ENCODE results near the gene CEP295NL. TPM values are rescaled to one million over a fixed set of nuclear protein-coding genes. Genes with fewer than 3 reads are reported as not detected.

The CEP295NL gene
- total RNA-seq, 1 donor from 2014 or later, result 1.6 TPM

GRCh38 chr17:78944026-78944425 is 41.0 kb upstream of the CEP295NL start:
- no peak overlapping the region for H3K27ac ChIP-seq (ENCODE audit: low read depth, low read length)
- H3K27me3 ChIP-seq (ENCODE audit: control insufficient read depth in 3 of 3, insufficient read depth in 3 of 3, low read length in 3 of 3), result peaks cover 0 to 11% (median 10%) of the 10 kb centered on the region in 3 donors
- H3K9ac ChIP-seq (ENCODE audit: low read depth in 1 of 3, low read length in 3 of 3), result no peak overlapping the region
- H3K4me1 ChIP-seq (ENCODE audit: control insufficient read depth in 3 of 3, insufficient read depth in 3 of 3, low read length in 3 of 3), result peaks cover 2 to 12% (median 10%) of the 10 kb centered on the region in 3 donors
- no peak overlapping the region for H3K4me3 ChIP-seq (ENCODE audit: low read length in 3 of 3)
- no peaks in the 10 kb centered on the region for H3K36me3 ChIP-seq (ENCODE audit: control insufficient read depth in 3 of 3, insufficient read depth in 3 of 3, low read length in 3 of 3)
- no peaks in the 10 kb centered on the region for H3K9me3 ChIP-seq (ENCODE audit: control insufficient read depth in 3 of 3, low read length in 3 of 3)

GRCh38 chr17:78940708-78941107 is 37.7 kb upstream of the CEP295NL start:
- Histone ChIP-seq H3K27ac (ENCODE audit: low read depth, low read length) (no peak overlapping the region), H3K36me3 (ENCODE audit: control insufficient read depth in 3 of 3, insufficient read depth in 3 of 3, low read length in 3 of 3) (no peaks in the 10 kb centered on the region), H3K27me3 (ENCODE audit: control insufficient read depth in 3 of 3, insufficient read depth in 3 of 3, low read length in 3 of 3) (peaks cover 0 to 11% (median 10%) of the 10 kb centered on the region in 3 donors), H3K4me3 (ENCODE audit: low read length in 3 of 3) (no peak overlapping the region), H3K4me1 (ENCODE audit: control insufficient read depth in 3 of 3, insufficient read depth in 3 of 3, low read length in 3 of 3) (peaks cover 5 to 14% (median 14%) of the 10 kb centered on the region in 3 donors), H3K9ac (ENCODE audit: low read depth in 1 of 3, low read length in 3 of 3) (no peak overlapping the region), H3K9me3 (ENCODE audit: control insufficient read depth in 3 of 3, low read length in 3 of 3) (no peaks in the 10 kb centered on the region)

- H3K4me1 ChIP-seq (ENCODE audit: control insufficient read depth in 3 of 3, insufficient read depth in 3 of 3, low read length in 3 of 3), result peaks cover 9 to 18% (median 18%) of the 10 kb centered on the region in 3 donors
- H3K4me3 ChIP-seq (ENCODE audit: low read length in 3 of 3), result no peak overlapping the region
- no peak overlapping the region for H3K27ac ChIP-seq (ENCODE audit: low read depth, low read length)
- H3K27me3 ChIP-seq (ENCODE audit: control insufficient read depth in 3 of 3, insufficient read depth in 3 of 3, low read length in 3 of 3), result peaks cover 0 to 11% (median 10%) of the 10 kb centered on the region in 3 donors
- H3K36me3 ChIP-seq (ENCODE audit: control insufficient read depth in 3 of 3, insufficient read depth in 3 of 3, low read length in 3 of 3), result no peaks in the 10 kb centered on the region
- no peaks in the 10 kb centered on the region for H3K9me3 ChIP-seq (ENCODE audit: control insufficient read depth in 3 of 3, low read length in 3 of 3)
- H3K9ac ChIP-seq (ENCODE audit: low read depth in 1 of 3, low read length in 3 of 3), result no peak overlapping the region
These were observed 37.3 kb upstream of the CEP295NL start for GRCh38 chr17:78940258-78940657.

- peak overlapping the region in 1 of 3 donors; percentile 8 for H3K9ac ChIP-seq (ENCODE audit: low read depth in 1 of 3, low read length in 3 of 3)
- H3K4me1 ChIP-seq (ENCODE audit: control insufficient read depth in 3 of 3, insufficient read depth in 3 of 3, low read length in 3 of 3), result peaks cover 15 to 25% (median 24%) of the 10 kb centered on the region in 3 donors
- peaks cover 0 to 5% (median 5%) of the 10 kb centered on the region in 3 donors for H3K27me3 ChIP-seq (ENCODE audit: control insufficient read depth in 3 of 3, insufficient read depth in 3 of 3, low read length in 3 of 3)
- H3K4me3 ChIP-seq (ENCODE audit: low read length in 3 of 3), result no peak overlapping the region
- H3K27ac ChIP-seq (ENCODE audit: low read depth, low read length), result no peak overlapping the region
- H3K9me3 ChIP-seq (ENCODE audit: control insufficient read depth in 3 of 3, low read length in 3 of 3), result no peaks in the 10 kb centered on the region
- H3K36me3 ChIP-seq (ENCODE audit: control insufficient read depth in 3 of 3, insufficient read depth in 3 of 3, low read length in 3 of 3), result no peaks in the 10 kb centered on the region
These were observed 36.6 kb upstream of the CEP295NL start for GRCh38 chr17:78939615-78940014.

GRCh38 chr17:78937561-78937960 is 34.6 kb upstream of the CEP295NL start:
- no peaks in the 10 kb centered on the region for H3K9me3 ChIP-seq (ENCODE audit: control insufficient read depth in 3 of 3, low read length in 3 of 3)

GRCh38 chr17:78935419-78936323 is 32.7 kb upstream of the CEP295NL start:
- Histone ChIP-seq H3K27ac (ENCODE audit: low read depth, low read length) (peak overlapping the region; percentile 85), H3K9ac (ENCODE audit: low read depth in 1 of 3, low read length in 3 of 3) (no peak overlapping the region), H3K27me3 (ENCODE audit: control insufficient read depth in 3 of 3, insufficient read depth in 3 of 3, low read length in 3 of 3) (peaks cover 0 to 2% (median 0%) of the 10 kb centered on the region in 3 donors), H3K4me3 (ENCODE audit: low read length in 3 of 3) (no peak overlapping the region), H3K4me1 (ENCODE audit: control insufficient read depth in 3 of 3, insufficient read depth in 3 of 3, low read length in 3 of 3) (peaks cover 33 to 45% (median 40%) of the 10 kb centered on the region in 3 donors), H3K36me3 (ENCODE audit: control insufficient read depth in 3 of 3, insufficient read depth in 3 of 3, low read length in 3 of 3) (no peaks in the 10 kb centered on the region), H3K9me3 (ENCODE audit: control insufficient read depth in 3 of 3, low read length in 3 of 3) (no peaks in the 10 kb centered on the region)

More at GRCh38 chr17:78937561-78937960, 34.6 kb upstream of the CEP295NL start:
- Histone ChIP-seq H3K4me3 (ENCODE audit: low read length in 3 of 3) (no peak overlapping the region), H3K9ac (ENCODE audit: low read depth in 1 of 3, low read length in 3 of 3) (no peak overlapping the region), H3K4me1 (ENCODE audit: control insufficient read depth in 3 of 3, insufficient read depth in 3 of 3, low read length in 3 of 3) (peaks cover 33 to 45% (median 42%) of the 10 kb centered on the region in 3 donors), H3K36me3 (ENCODE audit: control insufficient read depth in 3 of 3, insufficient read depth in 3 of 3, low read length in 3 of 3) (no peaks in the 10 kb centered on the region), H3K27ac (ENCODE audit: low read depth, low read length) (no peak overlapping the region), H3K27me3 (ENCODE audit: control insufficient read depth in 3 of 3, insufficient read depth in 3 of 3, low read length in 3 of 3) (no peaks in the 10 kb centered on the region)

GRCh38 chr17:78934681-78935418 is 31.8 kb upstream of the CEP295NL start:
- H3K4me3 ChIP-seq (ENCODE audit: low read length in 3 of 3), result peak overlapping the region; percentile 43 to 62 (median 56)

GRCh38 chr17:78933959-78934568 is 31.1 kb upstream of the CEP295NL start:
- Histone ChIP-seq H3K4me1 (ENCODE audit: control insufficient read depth in 3 of 3, insufficient read depth in 3 of 3, low read length in 3 of 3) (peaks cover 30 to 40% (median 31%) of the 10 kb centered on the region in 3 donors), H3K9me3 (ENCODE audit: control insufficient read depth in 3 of 3, low read length in 3 of 3) (no peaks in the 10 kb centered on the region), H3K36me3 (ENCODE audit: control insufficient read depth in 3 of 3, insufficient read depth in 3 of 3, low read length in 3 of 3) (no peaks in the 10 kb centered on the region), H3K4me3 (ENCODE audit: low read length in 3 of 3) (peak overlapping the region; percentile 43 to 62 (median 56)), H3K9ac (ENCODE audit: low read depth in 1 of 3, low read length in 3 of 3) (peak overlapping the region; percentile 59 to 72 (median 68)), H3K27me3 (ENCODE audit: control insufficient read depth in 3 of 3, insufficient read depth in 3 of 3, low read length in 3 of 3) (peaks cover 0 to 11% (median 8%) of the 10 kb centered on the region in 3 donors), H3K27ac (ENCODE audit: low read depth, low read length) (peak overlapping the region; percentile 85)

More at GRCh38 chr17:78934681-78935418, 31.8 kb upstream of the CEP295NL start:
- H3K27me3 ChIP-seq (ENCODE audit: control insufficient read depth in 3 of 3, insufficient read depth in 3 of 3, low read length in 3 of 3), result peaks cover 0 to 6% (median 4%) of the 10 kb centered on the region in 3 donors
- H3K9ac ChIP-seq (ENCODE audit: low read depth in 1 of 3, low read length in 3 of 3), result peak overlapping the region; percentile 59 to 72 (median 68)
- H3K36me3 ChIP-seq (ENCODE audit: control insufficient read depth in 3 of 3, insufficient read depth in 3 of 3, low read length in 3 of 3), result no peaks in the 10 kb centered on the region
- H3K4me1 ChIP-seq (ENCODE audit: control insufficient read depth in 3 of 3, insufficient read depth in 3 of 3, low read length in 3 of 3), result peaks cover 33 to 47% (median 38%) of the 10 kb centered on the region in 3 donors
- H3K9me3 ChIP-seq (ENCODE audit: control insufficient read depth in 3 of 3, low read length in 3 of 3), result no peaks in the 10 kb centered on the region
- peak overlapping the region; percentile 85 for H3K27ac ChIP-seq (ENCODE audit: low read depth, low read length)
